MCF 10A (cell line): ENCODE data around the gene DCLK2. TPM values are rescaled to one million over a fixed set of nuclear protein-coding genes. Genes with fewer than 3 reads are reported as not detected.

Experiments used
- BruUV-seq: library from RNA; stranded (reverse); fragments of 400-500 nt; replicated peaks from 2 replicates; lab custom pipeline; 2021; lab: Mats Ljungman, UMichigan
- CTCF ChIA-PET: fragments of 300-600 bp; sonication (Branson Sonifier 250); formaldehyde crosslinking; extraction: SDS; loops from one replicate; lab custom pipeline; 2021; ENCODE audit warnings: antibody characterized with exemption, inconsistent platforms; lab: Yijun Ruan, JAX
- POLR2A ChIA-PET: fragments of 300-600, 350-650 bp; sonication (Branson Sonifier 250); formaldehyde crosslinking; extraction: SDS; loops from one replicate; lab custom pipeline; 2020; ENCODE audit warnings: antibody characterized with exemption, inconsistent platforms; lab: Yijun Ruan, JAX
- DNase-seq: peaks from one replicate; pipeline ENCODE4 v3.0.0-alpha.2; 2018; ENCODE audit not compliant: unreplicated experiment
- H3K27ac Mint-ChIP-seq: one replicate; pipeline ENCODE4 v1.8.0; 2022; ENCODE audit warnings: mild to moderate bottlenecking, low read depth, mixed read lengths; ENCODE audit not compliant: unreplicated experiment
- H3K27me3 Mint-ChIP-seq: one replicate; pipeline ENCODE4 v1.8.0; 2022; ENCODE audit warnings: mixed read lengths; ENCODE audit not compliant: insufficient read depth, unreplicated experiment
- H3K36me3 Mint-ChIP-seq: one replicate; pipeline ENCODE4 v1.8.0; 2022; ENCODE audit warnings: mild to moderate bottlenecking, moderate library complexity, mixed read lengths; ENCODE audit not compliant: insufficient read depth, unreplicated experiment
- H3K4me1 Mint-ChIP-seq: one replicate; pipeline ENCODE4 v1.8.0; 2022; ENCODE audit warnings: mixed read lengths; ENCODE audit not compliant: insufficient read depth, unreplicated experiment
- H3K4me3 Mint-ChIP-seq: one replicate; pipeline ENCODE4 v1.8.0; 2022; ENCODE audit warnings: mild to moderate bottlenecking, moderate library complexity, mixed read lengths; ENCODE audit not compliant: unreplicated experiment
- H3K9me3 Mint-ChIP-seq: one replicate; pipeline ENCODE4 v1.8.0; 2022; ENCODE audit warnings: mixed read lengths; ENCODE audit not compliant: unreplicated experiment
- intact Hi-C: fragments of 100-400 bp; cut with micrococcal nuclease; formaldehyde crosslinking; loops from 2 replicates; pipeline ENCODE4 v1.14.1; 2022
- total RNA-seq: library from RNA; stranded (reverse); gene quantifications from 2 replicates; pipeline ENCODE4 v1.2.3, GENCODE V29; 2022
- TF ChIP-seq, protein P1 (sequence below): fragments of 200-600 bp; IDR thresholded peaks from one replicate; pipeline ENCODE4 v1.8.0; 2022; ENCODE audit warnings: antibody characterized with exemption, mild to moderate bottlenecking; ENCODE audit not compliant: unreplicated experiment

DCLK2 gene
- total RNA-seq, 1 experiment from 2014 or later, result 1.2 TPM

DNA sequence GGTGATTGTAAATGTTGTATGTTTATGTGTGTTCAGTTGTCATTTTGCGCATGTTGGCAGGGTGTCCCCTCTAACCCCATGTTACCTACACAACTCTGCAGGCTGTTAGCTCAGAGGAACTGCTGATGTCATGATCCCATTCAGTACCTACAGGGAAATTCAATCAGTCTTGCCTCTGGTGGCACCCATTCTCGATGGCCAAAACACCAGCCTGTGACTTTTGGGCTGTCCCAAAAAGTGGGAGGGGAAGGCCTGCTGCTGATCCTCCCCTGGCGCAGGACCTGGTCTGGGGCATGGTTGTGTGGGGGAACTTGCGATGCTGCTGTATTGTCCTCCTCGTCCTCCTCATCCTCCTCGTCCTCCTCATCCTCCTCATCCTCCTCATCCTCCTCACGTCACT, 174.5 kb downstream of the DCLK2 start:
- Mint-ChIP-seq H3K4me1 (peaks cover 12% of the 10 kb centered on the region), H3K27ac (no peak overlapping the region), H3K27me3 (no peaks in the 10 kb centered on the region), H3K36me3 (no peaks in the 10 kb centered on the region), H3K9me3 (no peaks in the 10 kb centered on the region), H3K4me3 (no peak overlapping the region)
- TF ChIP-seq, protein P1, sequence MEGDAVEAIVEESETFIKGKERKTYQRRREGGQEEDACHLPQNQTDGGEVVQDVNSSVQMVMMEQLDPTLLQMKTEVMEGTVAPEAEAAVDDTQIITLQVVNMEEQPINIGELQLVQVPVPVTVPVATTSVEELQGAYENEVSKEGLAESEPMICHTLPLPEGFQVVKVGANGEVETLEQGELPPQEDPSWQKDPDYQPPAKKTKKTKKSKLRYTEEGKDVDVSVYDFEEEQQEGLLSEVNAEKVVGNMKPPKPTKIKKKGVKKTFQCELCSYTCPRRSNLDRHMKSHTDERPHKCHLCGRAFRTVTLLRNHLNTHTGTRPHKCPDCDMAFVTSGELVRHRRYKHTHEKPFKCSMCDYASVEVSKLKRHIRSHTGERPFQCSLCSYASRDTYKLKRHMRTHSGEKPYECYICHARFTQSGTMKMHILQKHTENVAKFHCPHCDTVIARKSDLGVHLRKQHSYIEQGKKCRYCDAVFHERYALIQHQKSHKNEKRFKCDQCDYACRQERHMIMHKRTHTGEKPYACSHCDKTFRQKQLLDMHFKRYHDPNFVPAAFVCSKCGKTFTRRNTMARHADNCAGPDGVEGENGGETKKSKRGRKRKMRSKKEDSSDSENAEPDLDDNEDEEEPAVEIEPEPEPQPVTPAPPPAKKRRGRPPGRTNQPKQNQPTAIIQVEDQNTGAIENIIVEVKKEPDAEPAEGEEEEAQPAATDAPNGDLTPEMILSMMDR, result no peak
- ChIA-PET POLR2A (no interaction called here), CTCF (interaction anchor here (1.1 kb wide), 1 partner anchor 9 kb away, joined by 6 read pairs; no protein-coding TSS in a partner anchor)
- no TSS peak for BruUV-seq
- intact Hi-C loops, result no loop called here
- no peak for DNase-seq

DNA sequence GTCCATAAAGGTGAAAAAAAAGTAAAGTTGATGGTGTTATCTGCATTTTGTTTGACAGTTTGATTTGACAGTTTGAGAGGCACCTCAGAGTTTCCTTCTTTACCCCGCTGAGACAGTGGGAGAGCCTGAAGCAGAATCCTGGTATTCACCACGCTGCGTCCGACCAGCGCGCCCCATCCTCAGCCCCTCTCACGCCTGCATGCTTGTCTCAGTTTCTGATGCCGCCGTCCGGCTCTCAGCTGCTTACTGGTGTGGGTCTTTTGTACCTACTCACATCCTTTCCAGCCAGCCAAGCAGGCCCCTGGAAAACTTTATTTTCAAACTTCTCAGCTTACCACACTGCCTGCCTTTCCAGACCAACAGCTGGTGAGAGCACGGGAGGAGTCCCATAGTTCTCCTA, 175.2 kb downstream of the DCLK2 start:
- no peak overlapping the region for H3K4me3 Mint-ChIP-seq
- H3K36me3 Mint-ChIP-seq, result no peaks in the 10 kb centered on the region
- no peak overlapping the region for H3K27ac Mint-ChIP-seq
- ChIA-PET POLR2A (no interaction called here), CTCF (no interaction called here)
- no peaks in the 10 kb centered on the region for H3K27me3 Mint-ChIP-seq
- intact Hi-C loops, result no loop called here
- H3K9me3 Mint-ChIP-seq, result no peaks in the 10 kb centered on the region
- peaks cover 15% of the 10 kb centered on the region for H3K4me1 Mint-ChIP-seq
- DNase-seq, result no peak
- TF ChIP-seq, protein P1, result no peak
- BruUV-seq, result no TSS peak

DNA sequence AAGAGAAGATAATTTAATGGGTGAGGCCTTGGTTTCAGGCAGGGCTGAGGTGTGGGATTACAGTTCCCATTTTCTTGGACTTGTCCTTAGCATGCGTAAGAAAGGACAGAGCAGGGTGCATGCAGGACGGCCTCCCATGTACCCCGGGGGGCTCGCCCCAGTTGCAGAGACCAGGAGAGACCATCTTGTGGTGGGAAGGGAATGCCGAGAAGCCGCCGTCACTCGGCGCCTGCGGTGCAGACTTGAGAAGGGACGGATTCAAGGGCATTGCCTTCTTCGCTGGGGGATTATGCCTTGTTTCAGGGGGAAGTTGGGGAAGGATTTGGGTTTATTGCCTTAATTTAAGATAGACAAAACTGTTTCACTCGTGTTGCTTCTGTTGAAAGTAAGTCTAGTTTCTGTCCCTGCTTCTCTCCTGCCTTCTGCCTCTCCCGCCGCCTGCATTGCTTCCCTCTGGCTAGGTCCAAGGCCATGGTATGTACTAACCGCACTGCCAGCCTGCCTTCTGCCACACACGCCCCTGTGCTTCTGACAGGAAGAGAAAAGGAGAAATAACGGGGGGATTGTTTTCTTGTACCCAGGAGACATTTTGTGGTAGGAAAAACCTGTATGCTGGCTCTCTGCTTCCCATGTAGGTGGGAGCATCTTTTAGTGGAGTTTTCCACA, 175.9 kb downstream of the DCLK2 start:
- H3K4me3 Mint-ChIP-seq, result no peak overlapping the region
- H3K27me3 Mint-ChIP-seq, result no peaks in the 10 kb centered on the region
- ChIA-PET CTCF (interaction anchor here (0.5 to 1.4 kb wide), 3 partner anchors 12 to 245 kb away, joined by 3 to 10 read pairs (median 3); no protein-coding TSS in a partner anchor), POLR2A (no interaction called here)
- H3K36me3 Mint-ChIP-seq, result no peaks in the 10 kb centered on the region
- no peak overlapping the region for H3K27ac Mint-ChIP-seq
- H3K9me3 Mint-ChIP-seq, result no peaks in the 10 kb centered on the region
- H3K4me1 Mint-ChIP-seq, result peaks cover 19% of the 10 kb centered on the region
- TF ChIP-seq, protein P1, result no peak
- BruUV-seq, result no TSS peak
- intact Hi-C loops, result no loop called here
- DNase-seq, result no peak

DNA sequence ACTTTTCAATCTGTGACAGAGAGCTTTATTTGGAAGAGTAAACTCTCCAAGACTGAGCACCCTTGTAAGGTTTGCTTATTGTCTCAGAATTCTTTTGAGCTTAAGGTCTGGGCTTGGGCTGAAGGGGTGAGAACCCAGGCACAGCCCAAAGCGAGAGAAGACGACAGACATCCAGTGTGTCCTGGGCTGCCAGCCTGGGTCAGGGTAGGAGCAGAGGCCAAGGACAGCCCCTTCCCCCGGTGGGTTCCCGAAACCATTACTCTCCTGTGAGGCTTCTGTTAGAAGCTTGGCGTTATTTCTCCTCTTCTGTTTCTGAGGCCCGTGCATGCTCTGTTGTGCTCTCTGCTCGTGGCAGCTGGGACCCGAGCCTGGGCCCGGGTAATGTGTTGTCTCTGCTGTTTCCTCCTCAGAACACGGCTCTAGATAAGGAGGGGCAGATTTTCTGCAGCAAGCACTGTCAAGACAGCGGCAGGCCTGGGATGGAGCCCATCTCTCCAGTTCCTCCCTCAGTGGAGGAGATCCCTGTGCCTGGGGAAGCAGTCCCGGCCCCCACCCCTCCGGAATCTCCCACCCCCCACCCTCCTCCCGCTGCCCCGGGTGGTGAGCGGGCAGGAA, 177.5 kb downstream of the DCLK2 start:
- H3K9me3 Mint-ChIP-seq, result no peaks in the 10 kb centered on the region
- DNase-seq, result no peak
- H3K27me3 Mint-ChIP-seq, result no peaks in the 10 kb centered on the region
- CTCF ChIA-PET, result interaction anchor here (1.2 to 4.8 kb wide), 3 partner anchors 12 to 246 kb away, joined by 3 to 28 read pairs (median 10); no protein-coding TSS in a partner anchor
- intact Hi-C loops, result no loop called here
- H3K36me3 Mint-ChIP-seq, result peaks cover 7% of the 10 kb centered on the region
- POLR2A ChIA-PET, result no interaction called here
- no TSS peak for BruUV-seq
- TF ChIP-seq, protein P1, result no peak
- H3K4me1 Mint-ChIP-seq, result peaks cover 19% of the 10 kb centered on the region
- no peak overlapping the region for H3K4me3 Mint-ChIP-seq
- no peak overlapping the region for H3K27ac Mint-ChIP-seq
